ENCODE results near the gene AJM1. TPM values are rescaled to one million over a fixed set of nuclear protein-coding genes. Genes with fewer than 3 reads are reported as not detected.

The AJM1 gene
- total RNA-seq, 1 donor from 2014 or later: 0.96 TPM

DNA sequence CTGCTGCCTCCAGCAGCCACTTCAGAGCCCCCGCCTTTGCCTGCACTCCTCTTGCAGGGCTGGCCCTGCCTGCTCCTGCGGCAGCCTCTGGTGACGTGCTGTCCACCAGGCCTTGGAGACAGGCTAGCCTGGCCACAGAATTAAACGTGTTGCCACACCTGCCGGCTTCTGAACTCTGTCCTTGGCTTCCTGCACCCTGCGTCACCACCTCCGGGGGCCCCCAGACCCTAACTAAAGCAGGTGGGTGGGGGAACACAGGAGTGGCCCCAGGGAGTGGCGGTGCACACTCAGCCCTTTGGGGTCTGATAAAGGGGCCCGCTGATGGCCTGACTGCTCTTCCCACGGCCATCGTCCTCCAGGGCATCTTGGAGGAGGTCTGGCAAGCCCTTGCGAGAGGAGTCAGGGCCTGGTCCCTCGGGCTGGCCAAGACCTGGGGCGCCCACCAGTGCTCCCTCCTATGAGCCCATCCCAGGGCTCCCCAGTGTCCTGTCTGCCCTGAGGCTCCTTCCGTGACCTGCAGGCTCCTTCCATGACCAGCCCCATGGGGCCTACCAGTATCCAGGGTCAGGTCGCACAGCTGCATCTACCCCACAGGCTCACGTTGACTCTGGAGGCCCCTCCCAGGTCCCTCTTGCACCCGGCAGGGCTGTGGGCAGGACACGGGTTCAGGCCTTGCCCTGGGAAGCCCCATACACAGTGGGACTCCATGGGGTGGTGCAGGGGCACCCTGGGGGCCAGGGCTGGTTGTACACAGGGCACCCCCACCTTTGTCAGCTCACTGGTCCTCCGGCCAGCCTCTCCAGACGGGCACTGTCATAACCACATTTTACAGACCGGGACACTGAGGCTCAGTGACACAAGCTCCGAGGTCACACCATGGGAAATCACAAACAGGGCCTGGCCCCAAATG, 8.8 kb downstream of the AJM1 start:
- Histone ChIP-seq H3K4me3 (ENCODE audit: low read depth, low read length) (no peak overlapping the region), H3K27me3 (ENCODE audit: control insufficient read depth, insufficient read depth, low read length) (peaks cover 15% of the 10 kb centered on the region), H3K36me3 (ENCODE audit: control insufficient read depth, insufficient read depth, low read length) (peaks cover 2% of the 10 kb centered on the region)
- DNase-seq (ENCODE audit: low read depth): no peak
- TF ChIP-seq, protein P1, sequence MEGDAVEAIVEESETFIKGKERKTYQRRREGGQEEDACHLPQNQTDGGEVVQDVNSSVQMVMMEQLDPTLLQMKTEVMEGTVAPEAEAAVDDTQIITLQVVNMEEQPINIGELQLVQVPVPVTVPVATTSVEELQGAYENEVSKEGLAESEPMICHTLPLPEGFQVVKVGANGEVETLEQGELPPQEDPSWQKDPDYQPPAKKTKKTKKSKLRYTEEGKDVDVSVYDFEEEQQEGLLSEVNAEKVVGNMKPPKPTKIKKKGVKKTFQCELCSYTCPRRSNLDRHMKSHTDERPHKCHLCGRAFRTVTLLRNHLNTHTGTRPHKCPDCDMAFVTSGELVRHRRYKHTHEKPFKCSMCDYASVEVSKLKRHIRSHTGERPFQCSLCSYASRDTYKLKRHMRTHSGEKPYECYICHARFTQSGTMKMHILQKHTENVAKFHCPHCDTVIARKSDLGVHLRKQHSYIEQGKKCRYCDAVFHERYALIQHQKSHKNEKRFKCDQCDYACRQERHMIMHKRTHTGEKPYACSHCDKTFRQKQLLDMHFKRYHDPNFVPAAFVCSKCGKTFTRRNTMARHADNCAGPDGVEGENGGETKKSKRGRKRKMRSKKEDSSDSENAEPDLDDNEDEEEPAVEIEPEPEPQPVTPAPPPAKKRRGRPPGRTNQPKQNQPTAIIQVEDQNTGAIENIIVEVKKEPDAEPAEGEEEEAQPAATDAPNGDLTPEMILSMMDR (IDR thresholded peaks at IDR 0.05; ENCODE audit: insufficient read depth, low read length, poor library complexity, severe bottlenecking): no peak

DNA sequence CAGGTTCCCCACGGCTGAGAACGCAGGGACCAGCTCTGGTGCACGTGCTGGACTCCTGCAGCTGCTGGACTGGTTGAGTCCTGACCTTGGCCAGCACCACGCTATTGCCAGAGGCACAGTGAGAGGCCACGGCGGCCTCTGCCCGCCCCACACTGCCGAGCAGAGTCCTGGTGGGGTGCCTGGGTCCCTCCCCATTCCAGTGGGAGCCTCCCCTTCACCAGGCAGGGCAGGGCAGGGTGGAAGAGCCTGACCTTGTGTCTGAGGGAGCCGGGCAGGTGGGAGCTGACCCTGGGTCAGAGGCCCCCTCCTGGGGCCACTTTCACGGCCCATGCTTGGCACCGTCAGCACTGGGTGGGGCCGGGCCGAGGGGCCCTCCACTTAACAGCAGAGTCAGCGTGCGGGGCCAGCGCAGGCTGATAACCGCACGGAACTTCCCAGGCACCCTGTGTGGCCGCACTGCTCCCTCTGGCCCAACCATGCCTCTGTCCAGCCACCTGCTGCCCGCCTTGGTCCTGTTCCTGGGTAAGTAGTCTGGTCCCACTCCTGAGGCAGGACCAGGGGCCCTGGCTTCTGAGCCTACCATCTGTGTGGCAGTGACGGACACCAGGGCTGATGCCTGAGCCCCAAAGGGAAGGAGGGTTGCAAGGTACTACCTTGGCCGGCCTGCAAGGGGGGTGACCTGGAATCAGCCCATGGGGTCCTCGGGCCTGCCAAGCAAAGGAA, 9.8 kb downstream of the AJM1 start, which contains the start of gene MAMDC4:
Gene MAMDC4, plus strand, starts transcription at position 406 of the 723 bp plus-strand sequence. Its CDS starts 71 bp downstream, at position 477.
- no peak for DNase-seq (ENCODE audit: low read depth)
- TF ChIP-seq, protein P1 (IDR thresholded peaks at IDR 0.05; ENCODE audit: insufficient read depth, low read length, poor library complexity, severe bottlenecking): no peak
- peaks cover 2% of the 10 kb centered on the region for H3K36me3 ChIP-seq (ENCODE audit: control insufficient read depth, insufficient read depth, low read length)
- H3K4me3 ChIP-seq (ENCODE audit: low read depth, low read length): no peak within 1 kb of the TSS
- H3K27me3 ChIP-seq (ENCODE audit: control insufficient read depth, insufficient read depth, low read length): peaks cover 7% of the 10 kb centered on the region

DNA sequence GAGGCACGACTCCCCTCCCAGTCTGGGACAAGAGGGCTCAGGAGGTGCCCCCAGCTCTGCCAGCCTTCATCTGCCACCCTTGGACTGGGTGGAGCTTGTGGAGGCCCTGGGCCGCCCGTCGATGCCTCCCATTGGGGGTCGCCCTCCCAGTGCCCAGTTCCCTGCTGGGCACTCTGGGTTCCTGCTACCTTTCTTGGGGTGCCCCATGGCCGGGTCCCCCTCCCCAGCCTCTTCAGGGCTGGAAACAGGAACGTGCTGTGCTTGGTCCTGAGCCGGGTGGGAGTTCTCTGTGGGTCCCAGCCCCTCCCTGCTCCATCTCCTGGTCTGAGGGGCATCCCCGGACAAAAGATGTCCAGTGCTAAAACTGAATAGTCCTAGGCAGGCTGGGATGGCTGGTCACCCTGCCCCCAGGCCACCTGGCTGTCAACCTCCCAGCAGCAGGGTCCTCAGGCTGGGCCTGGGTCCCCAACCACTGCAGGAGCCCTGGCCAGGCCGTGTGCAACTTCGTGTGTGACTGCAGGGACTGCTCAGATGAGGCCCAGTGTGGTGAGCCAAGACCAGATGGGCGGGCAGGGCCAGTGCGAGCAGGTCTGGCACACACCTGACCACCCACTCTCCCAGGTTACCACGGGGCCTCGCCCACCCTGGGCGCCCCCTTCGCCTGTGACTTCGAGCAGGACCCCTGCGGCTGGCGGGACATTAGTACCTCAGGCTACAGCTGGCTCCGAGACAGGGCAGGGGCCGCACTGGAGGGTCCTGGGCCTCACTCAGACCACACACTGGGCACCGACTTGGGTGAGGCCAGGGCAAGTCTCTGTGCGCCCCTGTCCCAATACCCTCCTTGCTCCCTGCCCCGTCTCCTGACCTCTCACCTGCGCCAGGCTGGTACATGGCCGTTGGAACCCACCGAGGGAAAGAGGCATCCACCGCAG, 10.7 kb downstream of the AJM1 start:
- Histone ChIP-seq H3K36me3 (ENCODE audit: control insufficient read depth, insufficient read depth, low read length) (peaks cover 2% of the 10 kb centered on the region), H3K27me3 (ENCODE audit: control insufficient read depth, insufficient read depth, low read length) (peaks cover under 1% of the 10 kb centered on the region), H3K4me3 (ENCODE audit: low read depth, low read length) (no peak overlapping the region)
- DNase-seq (ENCODE audit: low read depth): no peak
- TF ChIP-seq, protein P1 (IDR thresholded peaks at IDR 0.05; ENCODE audit: insufficient read depth, low read length, poor library complexity, severe bottlenecking): no peak

DNA sequence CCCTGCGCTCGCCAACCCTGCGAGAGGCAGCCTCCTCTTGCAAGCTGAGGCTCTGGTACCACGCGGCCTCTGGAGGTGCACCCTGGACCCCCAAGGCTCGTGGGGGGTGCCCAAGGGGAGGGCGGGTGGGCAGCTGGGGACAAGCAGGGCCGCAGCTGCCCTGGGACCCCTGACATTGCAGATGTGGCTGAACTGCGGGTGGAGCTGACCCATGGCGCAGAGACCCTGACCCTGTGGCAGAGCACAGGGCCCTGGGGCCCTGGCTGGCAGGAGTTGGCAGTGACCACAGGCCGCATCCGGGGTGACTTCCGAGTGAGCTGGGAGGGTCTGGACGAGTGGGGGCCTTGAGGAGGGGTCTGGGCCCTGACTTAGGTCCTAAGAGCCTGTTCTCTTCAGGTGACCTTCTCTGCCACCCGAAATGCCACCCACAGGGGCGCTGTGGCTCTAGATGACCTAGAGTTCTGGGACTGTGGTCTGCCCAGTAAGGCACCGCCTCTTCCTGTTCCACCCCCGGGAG, 11.4 kb downstream of the AJM1 start:
- no peak for DNase-seq (ENCODE audit: low read depth)
- TF ChIP-seq, protein P1 (IDR thresholded peaks at IDR 0.05; ENCODE audit: insufficient read depth, low read length, poor library complexity, severe bottlenecking): no peak
- Histone ChIP-seq H3K4me3 (ENCODE audit: low read depth, low read length) (no peak overlapping the region), H3K27me3 (ENCODE audit: control insufficient read depth, insufficient read depth, low read length) (no peaks in the 10 kb centered on the region), H3K36me3 (ENCODE audit: control insufficient read depth, insufficient read depth, low read length) (peaks cover 2% of the 10 kb centered on the region)

DNA sequence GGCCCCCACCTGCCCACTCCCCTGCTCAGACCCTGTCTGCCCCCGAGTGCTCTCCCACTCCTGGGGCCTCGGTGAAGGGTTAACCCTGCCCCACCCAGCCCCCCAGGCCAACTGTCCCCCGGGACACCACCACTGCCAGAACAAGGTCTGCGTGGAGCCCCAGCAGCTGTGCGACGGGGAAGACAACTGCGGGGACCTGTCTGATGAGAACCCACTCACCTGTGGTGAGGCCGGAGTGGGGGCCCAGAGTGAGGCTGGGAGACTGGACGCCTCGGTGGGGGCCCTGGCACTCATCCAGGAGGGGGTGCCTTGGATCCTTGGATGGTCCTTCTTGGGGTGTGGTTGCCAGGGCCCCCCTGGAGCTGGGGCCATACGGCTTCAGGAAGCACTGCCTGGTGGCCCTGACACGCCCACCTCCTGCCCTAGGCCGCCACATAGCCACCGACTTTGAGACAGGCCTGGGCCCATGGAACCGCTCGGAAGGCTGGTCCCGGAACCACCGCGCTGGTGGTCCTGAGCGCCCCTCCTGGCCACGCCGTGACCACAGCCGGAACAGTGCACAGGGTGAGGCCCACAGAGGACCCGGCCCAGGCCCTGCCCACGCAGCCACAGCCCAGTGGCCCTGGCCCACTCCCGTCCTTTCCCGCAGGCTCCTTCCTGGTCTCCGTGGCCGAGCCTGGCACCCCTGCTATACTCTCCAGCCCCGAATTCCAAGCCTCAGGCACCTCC, 12.0 kb downstream of the AJM1 start:
- TF ChIP-seq, protein P1 (IDR thresholded peaks at IDR 0.05; ENCODE audit: insufficient read depth, low read length, poor library complexity, severe bottlenecking): no peak
- H3K4me3 ChIP-seq (ENCODE audit: low read depth, low read length): no peak overlapping the region
- DNase-seq (ENCODE audit: low read depth): no peak
- H3K27me3 ChIP-seq (ENCODE audit: control insufficient read depth, insufficient read depth, low read length): no peaks in the 10 kb centered on the region
- H3K36me3 ChIP-seq (ENCODE audit: control insufficient read depth, insufficient read depth, low read length): peaks cover 2% of the 10 kb centered on the region
